Measurements from ENCODE around the gene MEF2C. TPM values are rescaled to one million over a fixed set of nuclear protein-coding genes. Genes with fewer than 3 reads are reported as not detected.
A peak's percentile ranks its signal among the peaks of the same experiment; 100 is the strongest.

Gene MEF2C
- total RNA-seq, 2 experiments from 2014 or later, result 0.02 TPM

GRCh38 chr5:88669371-88670050 is 213.5 kb downstream of the MEF2C start:
- intact Hi-C loops (cut with micrococcal nuclease), result loop anchor here (10.0 kb wide), 1 partner anchor 405 kb away; the partner anchor contains the start of gene TMEM161B
- Mint-ChIP-seq H3K9me3 (no peaks in the 10 kb centered on the region), H3K4me3 (no peak overlapping the region), H3K27ac (no peak overlapping the region), H3K4me1 (ENCODE audit: low read depth) (peaks cover 39% of the 10 kb centered on the region), H3K27me3 (peaks cover 81% of the 10 kb centered on the region), H3K36me3 (peaks cover 14% of the 10 kb centered on the region)
- no peak for DNase-seq
- ChIA-PET CTCF (interaction anchor here (0.8 to 2.7 kb wide), 4 partner anchors 10 to 888 kb away, joined by 3 to 14 read pairs (median 6); no protein-coding TSS in a partner anchor), POLR2A (no interaction called here)

GRCh38 chr5:88667496-88668201 is 215.3 kb downstream of the MEF2C start:
- H3K27ac Mint-ChIP-seq, result no peak overlapping the region
- ChIA-PET CTCF (interaction anchor here (2.7 kb wide), 1 partner anchor 23 kb away, joined by 14 read pairs; no protein-coding TSS in a partner anchor), POLR2A (no interaction called here)
- H3K9me3 Mint-ChIP-seq, result no peaks in the 10 kb centered on the region
- H3K36me3 Mint-ChIP-seq, result peaks cover 12% of the 10 kb centered on the region
- DNase-seq, result no peak
- peak overlapping the region; percentile 71 for H3K4me3 Mint-ChIP-seq
- intact Hi-C loops (cut with micrococcal nuclease), result loop anchor here (1.0 to 2.0 kb wide), 3 partner anchors 8 to 525 kb away; no protein-coding TSS in a partner anchor
- H3K27me3 Mint-ChIP-seq, result peaks cover 81% of the 10 kb centered on the region
- peaks cover 33% of the 10 kb centered on the region for H3K4me1 Mint-ChIP-seq (ENCODE audit: low read depth)

Data from activated CD4-positive, alpha-beta memory T cell treated with anti-CD3 and anti-CD28 coated beads for 36 hours (primary cell).